Muscle of arm (tissue), 14 donors: ENCODE results near the gene WDCP. TPM values are rescaled to one million over a fixed set of nuclear protein-coding genes. Genes with fewer than 3 reads are reported as not detected.
"Not testable (repeated sequence)": the region's sequence is repeated elsewhere in the genome, so short reads cannot be mapped to it uniquely, and the experiment has no call there.

ENCODE experiments used
- DNase-seq: peaks from one replicate; pipeline ENCODE4 v3.0.0-alpha.2; 2013
- long read RNA-seq, 11 donors: transcript quantifications; one replicate each; lab custom pipeline, GENCODE V29; 2026
- polyA plus RNA-seq, 12 donors: library from polyadenylated mRNA; unstranded; fragments of 120-200 nt; gene quantifications; one replicate each; pipeline ENCODE4 v1.2.1, GENCODE V29; 2013; ENCODE audit not compliant: insufficient read length in 12 of 12

The WDCP gene, protein sequence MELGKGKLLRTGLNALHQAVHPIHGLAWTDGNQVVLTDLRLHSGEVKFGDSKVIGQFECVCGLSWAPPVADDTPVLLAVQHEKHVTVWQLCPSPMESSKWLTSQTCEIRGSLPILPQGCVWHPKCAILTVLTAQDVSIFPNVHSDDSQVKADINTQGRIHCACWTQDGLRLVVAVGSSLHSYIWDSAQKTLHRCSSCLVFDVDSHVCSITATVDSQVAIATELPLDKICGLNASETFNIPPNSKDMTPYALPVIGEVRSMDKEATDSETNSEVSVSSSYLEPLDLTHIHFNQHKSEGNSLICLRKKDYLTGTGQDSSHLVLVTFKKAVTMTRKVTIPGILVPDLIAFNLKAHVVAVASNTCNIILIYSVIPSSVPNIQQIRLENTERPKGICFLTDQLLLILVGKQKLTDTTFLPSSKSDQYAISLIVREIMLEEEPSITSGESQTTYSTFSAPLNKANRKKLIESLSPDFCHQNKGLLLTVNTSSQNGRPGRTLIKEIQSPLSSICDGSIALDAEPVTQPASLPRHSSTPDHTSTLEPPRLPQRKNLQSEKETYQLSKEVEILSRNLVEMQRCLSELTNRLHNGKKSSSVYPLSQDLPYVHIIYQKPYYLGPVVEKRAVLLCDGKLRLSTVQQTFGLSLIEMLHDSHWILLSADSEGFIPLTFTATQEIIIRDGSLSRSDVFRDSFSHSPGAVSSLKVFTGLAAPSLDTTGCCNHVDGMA
- polyA plus RNA-seq = 10 to 100 TPM in 10 of 12 donors, 1 to 10 TPM in 1, not detected in 1; 9.0 to 11.5 (median 11.0) TPM
- long read RNA-seq, donor 1, partial matches to known transcripts = 0 of 1 reads
- long read RNA-seq, donor 1, other reads (novel, unspliced or antisense) = 0 of 1 reads
- long read RNA-seq, donor 2, partial matches to known transcripts = 0 of 1 reads
- long read RNA-seq, donor 2, other reads (novel, unspliced or antisense) = 0 of 1 reads
- long read RNA-seq, donor 3 = 0 reads
- long read RNA-seq, donor 4 = 0 reads
- long read RNA-seq, donor 5, partial matches to known transcripts = 9 of 10 reads
- long read RNA-seq, donor 5, other reads (novel, unspliced or antisense) = 0 of 10 reads
- long read RNA-seq, donor 6 = 0 reads
- long read RNA-seq, donor 7 = 0 reads
- long read RNA-seq, donor 8, partial matches to known transcripts = 0 of 2 reads
- long read RNA-seq, donor 8, other reads (novel, unspliced or antisense) = 0 of 2 reads
- long read RNA-seq, donor 9, partial matches to known transcripts = 0 of 1 reads
- long read RNA-seq, donor 9, other reads (novel, unspliced or antisense) = 0 of 1 reads
- long read RNA-seq, donor 10, partial matches to known transcripts = 0 of 2 reads
- long read RNA-seq, donor 10, other reads (novel, unspliced or antisense) = 0 of 2 reads
- long read RNA-seq, donor 11, transcript WDCP-201 (4 exons, 3,817 nt) = major isoform, 7 of 7 reads
- long read RNA-seq, donor 11, partial matches to known transcripts = 0 of 7 reads
- long read RNA-seq, donor 11, other reads (novel, unspliced or antisense) = 0 of 7 reads

GRCh38 chr2:24046930-24047702 lies at the start of gene WDCP:
TSS of gene WDCP (minus strand) at chr2:24047391. CDS start at chr2:24039494, 7,897 bp downstream.
- DNase-seq = peak; percentile 96

- DNase-seq = not testable (repeated sequence)
Observed at GRCh38 chr2:24095171-24095677, 48.0 kb upstream of the WDCP start.

DNA sequence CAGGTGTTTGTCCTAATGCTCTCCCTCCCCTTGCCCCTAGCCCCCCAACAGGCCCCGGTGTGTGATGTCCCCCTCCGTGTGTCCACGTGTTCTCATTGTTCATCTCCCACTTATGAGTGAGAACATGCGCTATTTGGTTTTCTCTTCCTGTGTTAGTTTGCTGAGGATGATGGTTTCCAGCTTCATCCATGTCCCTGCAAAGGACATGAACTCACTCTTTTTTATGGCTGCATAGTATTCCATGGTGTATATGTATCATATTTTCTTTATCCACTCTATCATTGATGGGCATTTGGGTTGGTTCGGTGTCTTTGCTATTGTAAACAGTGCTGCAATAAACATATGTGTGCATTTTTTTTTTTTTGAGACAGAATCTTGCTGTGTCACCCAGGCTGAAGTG lies 46.1 kb upstream of the WDCP start:
- DNase-seq = not testable (repeated sequence)

DNA sequence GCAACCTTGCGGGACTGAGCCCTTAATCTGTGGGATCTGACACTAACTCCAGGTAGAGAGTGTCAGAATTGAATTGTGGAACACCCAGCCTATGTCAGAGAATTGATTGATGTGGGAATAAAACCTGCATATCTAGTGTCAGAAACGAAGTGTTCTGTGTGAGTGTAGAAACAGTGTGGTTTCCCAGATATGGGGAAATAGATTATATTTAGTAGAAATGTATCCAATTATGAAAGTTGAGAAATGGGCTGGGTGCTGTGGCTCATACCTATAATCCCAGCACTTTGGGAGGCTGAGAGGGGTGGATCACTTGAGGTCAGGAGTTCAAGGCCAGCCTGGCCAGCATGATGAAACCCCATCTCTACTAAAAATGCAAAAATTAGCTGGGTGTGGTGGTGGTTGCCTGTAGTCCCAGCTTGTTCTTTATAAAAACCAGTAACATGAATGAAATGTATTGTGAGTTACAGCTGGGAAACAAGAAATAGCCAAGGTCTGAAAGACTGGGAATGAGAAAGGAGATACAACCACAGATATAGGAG lies 41.7 kb upstream of the WDCP start:
- DNase-seq = no peak

GRCh38 chr2:24087032-24087431 lies 39.8 kb upstream of the WDCP start:
- DNase-seq = no peak

DNA sequence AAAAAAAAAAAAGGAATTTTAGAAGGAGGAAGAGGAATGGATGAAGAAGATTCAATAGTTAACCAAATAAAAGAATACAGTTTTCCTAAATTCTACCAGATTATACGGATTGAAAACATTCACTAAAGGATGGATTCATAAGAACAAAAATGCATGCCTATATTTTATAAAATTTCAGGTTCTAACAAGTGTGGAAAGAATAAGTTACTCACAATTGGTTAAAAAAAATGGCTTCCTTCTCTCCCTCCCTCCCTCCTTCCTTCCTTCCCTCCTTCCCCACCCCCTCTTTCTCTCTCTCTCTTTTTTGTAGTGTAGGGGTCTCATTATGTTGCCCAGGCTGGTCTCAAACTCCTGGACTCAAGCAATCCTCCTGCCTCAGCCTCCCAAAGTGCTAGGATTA lies 39.0 kb upstream of the WDCP start:
- no peak for DNase-seq

- no peak for DNase-seq
Observed at GRCh38 chr2:24085200-24085489, 38.0 kb upstream of the WDCP start.

- DNase-seq = peak; percentile 92
Observed at GRCh38 chr2:24084386-24085199, 37.4 kb upstream of the WDCP start, which contains the start of gene TP53I3. TSS of gene TP53I3 (minus strand) at chr2:24084834. CDS start at chr2:24084326, 508 bp downstream.

GRCh38 chr2:24083567-24084385 lies 36.6 kb upstream of the WDCP start:
- peak; percentile 81 for DNase-seq

GRCh38 chr2:24082787-24083566 lies 35.8 kb upstream of the WDCP start:
- DNase-seq = no peak

GRCh38 chr2:24080701-24081100 lies 33.5 kb upstream of the WDCP start:
- no peak for DNase-seq

GRCh38 chr2:24077879-24078278 lies 30.7 kb upstream of the WDCP start:
- no peak for DNase-seq

DNA sequence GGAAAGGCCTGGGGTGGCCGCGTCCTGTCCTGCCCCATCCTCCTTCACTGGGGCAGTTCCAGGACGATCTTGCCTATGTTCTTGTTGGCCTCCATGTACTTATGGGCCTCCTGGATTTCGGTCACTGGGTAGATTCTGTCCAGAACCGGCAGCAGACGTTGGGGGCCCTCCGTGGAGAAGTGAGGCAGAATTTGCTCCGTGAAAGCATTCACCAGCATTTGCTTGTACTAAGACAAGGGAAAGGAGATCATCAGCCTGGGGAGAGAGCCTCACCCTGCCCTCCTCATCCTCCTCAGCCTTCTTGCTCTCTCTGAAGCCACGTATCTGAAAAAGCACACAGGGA lies 30.3 kb upstream of the WDCP start:
- peak; percentile 21 for DNase-seq

- peak; percentile 11 for DNase-seq
Observed at GRCh38 chr2:24076849-24077534, 29.8 kb upstream of the WDCP start.

GRCh38 chr2:24075915-24076848 lies 29.0 kb upstream of the WDCP start, which contains the start of gene SF3B6:
TSS of gene SF3B6 (minus strand) at chr2:24076326. CDS start at chr2:24076229, 97 bp downstream.
- DNase-seq = peak; percentile 98

GRCh38 chr2:24075259-24075658 lies 28.1 kb upstream of the WDCP start:
- no peak for DNase-seq
